Memory B cell (primary cell): ENCODE measurements around the gene TMC6.
A peak's percentile ranks its signal among the peaks of the same experiment; 100 is the strongest.
"Not testable (repeated sequence)": the region's sequence is repeated elsewhere in the genome, so short reads cannot be mapped to it uniquely, and the experiment has no call there.

Source experiments
- ATAC-seq: fragments of 150-1000 bp; cut with Tn5 transposase; 2 replicates; pipeline ENCODE4 v1.10.0; 2021; ENCODE audit warnings: low read depth, mild to moderate bottlenecking, moderate library complexity
- DNase-seq, 2 donors: peaks; one replicate each; pipeline ENCODE4 v3.0.0; 2022; ENCODE audit warnings: low spot score in 2 of 2
- H3K27ac Mint-ChIP-seq: one replicate; pipeline ENCODE4 v1.8.0; 2022; ENCODE audit warnings: mild to moderate bottlenecking, moderate library complexity, mixed read lengths
- H3K27me3 Mint-ChIP-seq: one replicate; pipeline ENCODE4 v1.8.0; 2022; ENCODE audit warnings: mixed read lengths
- H3K36me3 Mint-ChIP-seq: one replicate; pipeline ENCODE4 v1.8.0; 2022; ENCODE audit warnings: mild to moderate bottlenecking, mixed read lengths
- H3K4me1 Mint-ChIP-seq: one replicate; pipeline ENCODE4 v1.8.0; 2022; ENCODE audit warnings: mixed read lengths
- H3K4me3 Mint-ChIP-seq: one replicate; pipeline ENCODE4 v1.8.0; 2022; ENCODE audit warnings: mild to moderate bottlenecking, moderate library complexity, mixed read lengths
- H3K9me3 Mint-ChIP-seq: one replicate; pipeline ENCODE4 v1.8.0; 2022; ENCODE audit warnings: mixed read lengths

Gene TMC6, protein sequence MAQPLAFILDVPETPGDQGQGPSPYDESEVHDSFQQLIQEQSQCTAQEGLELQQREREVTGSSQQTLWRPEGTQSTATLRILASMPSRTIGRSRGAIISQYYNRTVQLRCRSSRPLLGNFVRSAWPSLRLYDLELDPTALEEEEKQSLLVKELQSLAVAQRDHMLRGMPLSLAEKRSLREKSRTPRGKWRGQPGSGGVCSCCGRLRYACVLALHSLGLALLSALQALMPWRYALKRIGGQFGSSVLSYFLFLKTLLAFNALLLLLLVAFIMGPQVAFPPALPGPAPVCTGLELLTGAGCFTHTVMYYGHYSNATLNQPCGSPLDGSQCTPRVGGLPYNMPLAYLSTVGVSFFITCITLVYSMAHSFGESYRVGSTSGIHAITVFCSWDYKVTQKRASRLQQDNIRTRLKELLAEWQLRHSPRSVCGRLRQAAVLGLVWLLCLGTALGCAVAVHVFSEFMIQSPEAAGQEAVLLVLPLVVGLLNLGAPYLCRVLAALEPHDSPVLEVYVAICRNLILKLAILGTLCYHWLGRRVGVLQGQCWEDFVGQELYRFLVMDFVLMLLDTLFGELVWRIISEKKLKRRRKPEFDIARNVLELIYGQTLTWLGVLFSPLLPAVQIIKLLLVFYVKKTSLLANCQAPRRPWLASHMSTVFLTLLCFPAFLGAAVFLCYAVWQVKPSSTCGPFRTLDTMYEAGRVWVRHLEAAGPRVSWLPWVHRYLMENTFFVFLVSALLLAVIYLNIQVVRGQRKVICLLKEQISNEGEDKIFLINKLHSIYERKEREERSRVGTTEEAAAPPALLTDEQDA

GRCh38 chr17:78128551-78129350 is at the start of gene TMC6:
Gene TMC6, minus strand, starts transcription at chr17:78128755. Its CDS starts 1,923 bp downstream, at chr17:78126832.
- Mint-ChIP-seq H3K27me3 (no peaks in the 10 kb centered on the region), H3K4me3 (peak within 1 kb of the TSS; percentile 98), H3K27ac (peak within 1 kb of the TSS; percentile 91), H3K9me3 (no peaks in the 10 kb centered on the region), H3K36me3 (peaks cover 21% of the 10 kb centered on the region), H3K4me1 (peaks cover 60% of the 10 kb centered on the region)
- ATAC-seq (peak; percentile 34), DNase-seq (peak; percentile 59 to 65)

DNA sequence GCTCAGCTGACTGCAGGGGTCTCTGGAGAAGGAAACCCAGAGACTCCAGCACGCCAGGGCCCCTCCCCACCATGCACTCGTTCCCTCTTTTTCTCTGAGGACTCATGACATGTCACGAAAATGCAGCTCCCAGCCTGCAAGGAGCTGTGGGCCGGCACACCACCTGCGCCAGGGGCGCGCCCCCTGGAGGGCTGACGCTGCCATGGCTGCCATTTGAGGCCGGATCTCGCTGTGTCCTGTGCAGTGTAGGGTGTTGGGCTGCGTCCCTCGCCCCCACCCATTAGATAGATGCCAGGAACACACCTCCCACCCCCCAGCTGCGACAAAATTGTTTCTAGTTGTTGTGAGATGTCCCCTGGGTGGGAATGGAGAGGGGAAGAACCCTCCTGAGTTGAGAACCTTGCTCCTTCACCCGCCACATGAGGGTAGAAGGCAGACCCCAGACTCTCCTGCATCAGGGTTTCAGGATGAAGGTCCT is 48.0 kb upstream of the TMC6 start:
- DNase-seq (peak; percentile 79 to 89), ATAC-seq (peak; percentile 53)
- no peaks in the 10 kb centered on the region for H3K27me3 Mint-ChIP-seq
- H3K4me1 Mint-ChIP-seq = peaks cover 61% of the 10 kb centered on the region
- no peaks in the 10 kb centered on the region for H3K9me3 Mint-ChIP-seq
- H3K4me3 Mint-ChIP-seq = no peak overlapping the region
- H3K27ac Mint-ChIP-seq = peak overlapping the region; percentile 53
- peaks cover 14% of the 10 kb centered on the region for H3K36me3 Mint-ChIP-seq

GRCh38 chr17:78175643-78175981 is 47.1 kb upstream of the TMC6 start:
- H3K4me1 Mint-ChIP-seq = peaks cover 69% of the 10 kb centered on the region
- no peaks in the 10 kb centered on the region for H3K27me3 Mint-ChIP-seq
- no peaks in the 10 kb centered on the region for H3K9me3 Mint-ChIP-seq
- H3K36me3 Mint-ChIP-seq = peaks cover 20% of the 10 kb centered on the region
- ATAC-seq = no peak
- DNase-seq = no peak
- peak overlapping the region; percentile 47 for H3K27ac Mint-ChIP-seq
- no peak overlapping the region for H3K4me3 Mint-ChIP-seq

GRCh38 chr17:78174870-78175642 is 46.5 kb upstream of the TMC6 start:
- Mint-ChIP-seq H3K27me3 (no peaks in the 10 kb centered on the region), H3K27ac (peak overlapping the region; percentile 99), H3K4me3 (peak overlapping the region; percentile 50), H3K4me1 (peaks cover 69% of the 10 kb centered on the region), H3K9me3 (no peaks in the 10 kb centered on the region), H3K36me3 (peaks cover 20% of the 10 kb centered on the region)
- DNase-seq (no peak), ATAC-seq (no peak)

- H3K27me3 Mint-ChIP-seq = no peaks in the 10 kb centered on the region
- no peaks in the 10 kb centered on the region for H3K9me3 Mint-ChIP-seq
- peaks cover 73% of the 10 kb centered on the region for H3K4me1 Mint-ChIP-seq
- peak; percentile 26 for ATAC-seq
- H3K4me3 Mint-ChIP-seq = peak overlapping the region; percentile 85
- DNase-seq = peak in 1 of 2 donors; percentile 51
- H3K27ac Mint-ChIP-seq = peak overlapping the region; percentile 99
- H3K36me3 Mint-ChIP-seq = peaks cover 20% of the 10 kb centered on the region
Measured at GRCh38 chr17:78174346-78174869, 45.9 kb upstream of the TMC6 start.

- peaks cover 20% of the 10 kb centered on the region for H3K36me3 Mint-ChIP-seq
- ATAC-seq = peak; percentile 46
- H3K27ac Mint-ChIP-seq = peak overlapping the region; percentile 99
- peaks cover 73% of the 10 kb centered on the region for H3K4me1 Mint-ChIP-seq
- no peaks in the 10 kb centered on the region for H3K27me3 Mint-ChIP-seq
- DNase-seq = peak in 1 of 2 donors; percentile 50
- no peaks in the 10 kb centered on the region for H3K9me3 Mint-ChIP-seq
- H3K4me3 Mint-ChIP-seq = peak overlapping the region; percentile 85
Measured at GRCh38 chr17:78173097-78173715, 44.7 kb upstream of the TMC6 start.

DNA sequence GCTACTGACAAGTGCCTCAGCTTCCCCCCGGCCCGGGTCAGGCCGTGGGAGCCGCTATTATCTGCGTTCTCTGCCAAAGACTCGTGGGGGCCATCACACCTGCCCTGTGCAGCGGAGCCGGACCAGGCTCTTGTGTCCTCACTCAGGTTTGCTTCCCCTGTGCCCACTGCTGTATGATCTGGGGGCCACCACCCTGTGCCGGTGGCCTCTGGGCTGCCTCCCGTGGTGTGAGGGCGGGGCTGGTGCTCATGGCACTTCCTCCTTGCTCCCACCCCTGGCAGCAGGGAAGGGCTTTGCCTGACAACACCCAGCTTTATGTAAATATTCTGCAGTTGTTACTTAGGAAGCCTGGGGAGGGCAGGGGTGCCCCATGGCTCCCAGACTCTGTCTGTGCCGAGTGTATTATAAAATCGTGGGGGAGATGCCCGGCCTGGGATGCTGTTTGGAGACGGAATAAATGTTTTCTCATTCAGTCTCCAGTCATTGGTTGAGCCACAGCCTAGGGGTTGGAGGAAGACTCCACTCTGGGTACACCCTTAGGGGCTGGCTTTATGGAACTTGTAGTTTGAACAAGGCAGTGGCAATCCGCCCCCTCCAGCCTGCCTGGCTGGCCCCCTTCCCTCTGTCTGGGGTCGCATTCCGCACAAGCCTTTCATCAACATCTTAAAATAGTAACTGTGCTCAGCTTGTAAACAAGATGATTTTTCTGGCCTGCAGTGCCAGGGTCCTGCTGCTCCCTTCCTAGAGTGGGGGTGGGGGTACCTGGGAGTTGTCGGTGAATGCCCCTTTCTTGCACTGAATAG is 43.9 kb upstream of the TMC6 start:
- DNase-seq = peak in 1 of 2 donors; percentile 47
- H3K4me3 Mint-ChIP-seq = peak overlapping the region; percentile 85
- no peaks in the 10 kb centered on the region for H3K27me3 Mint-ChIP-seq
- H3K27ac Mint-ChIP-seq = peak overlapping the region; percentile 99
- H3K4me1 Mint-ChIP-seq = peaks cover 73% of the 10 kb centered on the region
- H3K9me3 Mint-ChIP-seq = no peaks in the 10 kb centered on the region
- peaks cover 20% of the 10 kb centered on the region for H3K36me3 Mint-ChIP-seq
- ATAC-seq = peak; percentile 11

DNA sequence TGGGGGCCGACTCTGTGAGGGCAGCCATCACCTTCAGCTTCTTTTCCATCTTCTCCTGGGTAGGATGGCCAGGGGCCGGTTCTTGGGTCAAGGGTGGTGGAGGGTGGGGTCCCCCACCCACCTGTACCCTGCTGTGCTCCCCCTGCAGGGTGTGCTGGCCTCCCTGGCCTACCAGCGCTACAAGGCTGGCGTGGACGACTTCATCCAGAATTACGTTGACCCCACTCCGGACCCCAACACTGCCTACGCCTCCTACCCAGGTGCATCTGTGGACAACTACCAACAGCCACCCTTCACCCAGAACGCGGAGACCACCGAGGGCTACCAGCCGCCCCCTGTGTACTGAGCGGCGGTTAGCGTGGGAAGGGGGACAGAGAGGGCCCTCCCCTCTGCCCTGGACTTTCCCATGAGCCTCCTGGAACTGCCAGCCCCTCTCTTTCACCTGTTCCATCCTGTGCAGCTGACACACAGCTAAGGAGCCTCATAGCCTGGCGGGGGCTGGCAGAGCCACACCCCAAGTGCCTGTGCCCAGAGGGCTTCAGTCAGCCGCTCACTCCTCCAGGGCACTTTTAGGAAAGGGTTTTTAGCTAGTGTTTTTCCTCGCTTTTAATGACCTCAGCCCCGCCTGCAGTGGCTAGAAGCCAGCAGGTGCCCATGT is 43.2 kb upstream of the TMC6 start:
- peaks cover 20% of the 10 kb centered on the region for H3K36me3 Mint-ChIP-seq
- not testable (repeated sequence) for DNase-seq, H3K27me3 Mint-ChIP-seq, ATAC-seq, H3K9me3 Mint-ChIP-seq
- H3K4me3 Mint-ChIP-seq = peak overlapping the region; percentile 85
- peaks cover 69% of the 10 kb centered on the region for H3K4me1 Mint-ChIP-seq
- H3K27ac Mint-ChIP-seq = peak overlapping the region; percentile 99

- H3K36me3 Mint-ChIP-seq = peaks cover 20% of the 10 kb centered on the region
- peak overlapping the region; percentile 99 for H3K27ac Mint-ChIP-seq
- peaks cover 63% of the 10 kb centered on the region for H3K4me1 Mint-ChIP-seq
- DNase-seq (no peak), ATAC-seq (no peak)
- H3K4me3 Mint-ChIP-seq = peak overlapping the region; percentile 85
- H3K9me3 Mint-ChIP-seq = no peaks in the 10 kb centered on the region
- no peaks in the 10 kb centered on the region for H3K27me3 Mint-ChIP-seq
Measured at GRCh38 chr17:78170692-78171590, 42.4 kb upstream of the TMC6 start.

- Mint-ChIP-seq H3K4me1 (peaks cover 48% of the 10 kb centered on the region), H3K9me3 (no peaks in the 10 kb centered on the region), H3K4me3 (peak overlapping the region; percentile 85), H3K36me3 (peaks cover 20% of the 10 kb centered on the region), H3K27ac (peak overlapping the region; percentile 99), H3K27me3 (no peaks in the 10 kb centered on the region)
- DNase-seq = peak; percentile 53 to 65
- ATAC-seq = peak; percentile 52
Measured at GRCh38 chr17:78168903-78169793, 40.6 kb upstream of the TMC6 start.
